ENCODE measurements around the gene SECTM1.
"Not testable (repeated sequence)": the region's sequence is repeated elsewhere in the genome, so short reads cannot be mapped to it uniquely, and the experiment has no call there.

The SECTM1 gene

GRCh38 chr17:82347994-82348393 lies 14.4 kb upstream of the SECTM1 start:
- DNase-seq (ENCODE audit: low read depth in 2 of 2): not testable (repeated sequence)

- DNase-seq (ENCODE audit: low read depth in 2 of 2): no peak
Measured at GRCh38 chr17:82346342-82347300, 13.1 kb upstream of the SECTM1 start.

DNA sequence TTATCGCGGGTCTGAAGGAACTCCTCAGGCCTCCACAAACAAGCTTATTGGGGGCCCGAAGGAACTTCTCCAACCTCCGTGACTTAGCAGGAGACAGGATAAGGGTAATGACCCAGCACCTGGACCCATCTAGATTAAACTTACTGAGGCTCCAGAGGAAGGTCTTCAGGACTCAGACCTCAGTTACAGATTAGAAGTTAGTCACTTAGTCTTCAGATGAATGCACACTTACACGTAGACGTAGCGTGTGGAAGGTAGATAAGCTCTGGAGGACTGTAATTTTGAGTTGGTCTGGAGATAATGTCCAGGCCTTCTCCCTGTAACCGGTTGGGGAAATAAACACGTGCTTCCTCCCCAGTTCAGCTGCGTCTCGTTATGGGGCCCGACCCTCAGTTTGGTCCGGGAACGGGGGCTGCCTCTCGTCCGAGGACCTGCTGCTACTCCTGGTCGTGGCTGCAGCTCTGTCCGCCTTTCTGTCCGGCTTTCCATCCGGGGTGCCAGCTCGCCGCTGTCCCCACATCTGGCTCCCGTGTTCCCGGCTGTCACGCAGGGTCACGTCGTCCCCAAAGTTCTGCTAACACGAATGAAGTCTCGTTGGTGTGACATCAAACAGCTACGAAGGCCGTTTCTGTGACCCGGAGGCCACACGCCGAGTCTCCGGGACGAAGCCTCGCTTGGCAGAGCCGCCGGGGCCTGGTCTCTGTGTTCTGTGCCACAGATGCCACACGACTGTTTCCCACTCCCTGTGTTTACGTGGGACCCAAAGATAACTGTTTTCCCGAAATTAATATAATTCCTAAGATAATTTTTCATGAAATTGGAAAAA lies 11.8 kb upstream of the SECTM1 start:
- DNase-seq (ENCODE audit: low read depth in 2 of 2): no peak

- DNase-seq (ENCODE audit: low read depth in 2 of 2): no peak
Measured at GRCh38 chr17:82344175-82344907, 10.8 kb upstream of the SECTM1 start.

DNA sequence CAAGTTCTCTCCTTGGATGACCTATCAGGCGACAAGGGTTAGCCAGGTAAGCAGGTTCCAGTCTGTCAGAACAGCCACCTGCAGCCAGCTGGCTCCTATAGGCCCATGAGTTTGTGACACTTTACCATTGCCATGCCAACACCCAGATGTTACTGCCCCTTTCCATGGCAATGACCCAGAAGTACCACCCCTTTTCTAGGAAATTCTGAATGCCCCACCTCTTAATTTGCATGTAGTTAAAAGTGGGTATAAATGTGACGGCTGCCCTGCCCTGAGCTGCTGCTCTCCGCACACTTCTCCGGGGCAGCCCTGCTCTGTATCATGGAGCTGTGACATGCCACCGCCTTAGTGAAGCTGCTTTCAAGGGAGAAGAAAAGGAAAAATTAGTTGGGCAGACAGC lies 10.0 kb upstream of the SECTM1 start:
- DNase-seq (ENCODE audit: low read depth in 2 of 2): no peak

GRCh38 chr17:82342361-82343079 lies 9.0 kb upstream of the SECTM1 start:
- no peak for DNase-seq (ENCODE audit: low read depth in 2 of 2)

GRCh38 chr17:82339634-82340580 lies 6.3 kb upstream of the SECTM1 start:
- no peak for DNase-seq (ENCODE audit: low read depth in 2 of 2)

DNA sequence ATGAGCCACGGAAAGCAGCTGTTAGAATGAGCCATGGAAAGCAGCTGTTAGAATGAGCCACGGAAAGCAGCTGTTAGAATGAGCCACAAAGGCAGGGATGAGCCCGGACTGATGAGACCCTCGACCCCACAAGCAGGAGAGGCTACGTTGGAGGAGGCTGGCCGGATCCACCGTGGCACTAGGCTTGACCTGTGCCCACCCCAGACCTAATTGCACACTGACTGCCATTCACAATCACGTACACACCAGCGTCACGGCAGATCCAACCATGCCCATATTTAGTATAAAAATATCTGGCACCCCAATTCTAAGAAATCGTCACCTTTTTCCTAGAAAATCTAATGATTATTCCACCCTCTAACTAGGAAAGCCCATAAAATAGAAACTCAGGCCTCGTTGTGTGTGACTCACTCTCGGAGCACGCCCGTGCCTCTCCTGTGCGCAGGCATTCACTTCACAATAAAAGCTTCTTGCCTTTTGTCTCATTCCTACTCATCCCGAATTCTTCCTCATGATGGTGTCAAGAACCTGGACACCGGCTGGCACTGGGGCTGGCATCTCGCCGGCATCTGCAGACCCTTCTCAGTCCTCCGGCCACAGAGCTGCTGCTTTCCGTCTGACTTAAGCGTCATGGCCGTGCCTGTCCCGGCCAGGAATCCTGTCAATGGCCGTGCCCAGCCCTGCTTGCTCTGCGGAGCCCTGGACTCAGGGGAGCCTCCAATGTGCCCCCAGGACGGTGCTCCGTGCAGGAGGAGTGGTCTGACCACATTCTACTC lies 5.5 kb upstream of the SECTM1 start:
- DNase-seq (ENCODE audit: low read depth in 2 of 2): peak; percentile 30 to 32

DNA sequence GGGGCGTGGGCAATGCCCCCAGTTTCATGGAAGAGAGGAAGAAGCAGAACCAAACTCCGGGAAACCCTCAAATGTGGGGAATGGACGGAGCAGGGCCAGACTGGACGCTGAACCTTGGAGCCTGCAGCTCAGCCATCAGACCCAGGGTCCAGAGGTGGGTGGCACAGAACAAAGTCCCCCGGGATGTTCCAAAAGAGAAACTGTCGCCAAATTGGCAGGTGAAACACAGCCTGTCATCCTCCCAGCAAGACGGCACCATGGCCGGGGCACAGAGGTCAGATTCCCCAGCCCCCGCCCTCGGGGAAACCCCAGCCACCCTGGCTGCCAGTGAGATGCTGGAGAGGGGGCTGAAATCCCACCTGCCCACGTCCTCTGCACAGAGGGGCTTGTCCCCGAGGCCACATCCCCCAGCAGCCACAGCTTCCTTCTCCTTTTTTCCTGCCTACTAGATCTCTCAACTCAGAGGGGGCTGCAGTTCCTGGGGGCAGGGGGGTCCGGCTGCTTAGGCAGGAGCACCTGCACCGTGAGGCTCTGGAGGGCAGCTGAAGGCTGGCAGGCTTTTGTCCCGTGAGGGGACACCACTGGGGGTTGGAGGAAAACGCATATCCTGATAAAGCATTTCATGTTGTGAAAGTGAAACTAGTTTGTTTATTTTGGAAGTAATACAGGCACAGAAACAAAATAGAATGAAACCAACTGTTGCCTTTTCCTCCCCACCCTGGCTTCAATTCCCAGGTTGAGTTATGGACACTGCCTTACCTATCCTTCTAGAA lies 1.2 kb upstream of the SECTM1 start:
- no peak for DNase-seq (ENCODE audit: low read depth in 2 of 2)

DNA sequence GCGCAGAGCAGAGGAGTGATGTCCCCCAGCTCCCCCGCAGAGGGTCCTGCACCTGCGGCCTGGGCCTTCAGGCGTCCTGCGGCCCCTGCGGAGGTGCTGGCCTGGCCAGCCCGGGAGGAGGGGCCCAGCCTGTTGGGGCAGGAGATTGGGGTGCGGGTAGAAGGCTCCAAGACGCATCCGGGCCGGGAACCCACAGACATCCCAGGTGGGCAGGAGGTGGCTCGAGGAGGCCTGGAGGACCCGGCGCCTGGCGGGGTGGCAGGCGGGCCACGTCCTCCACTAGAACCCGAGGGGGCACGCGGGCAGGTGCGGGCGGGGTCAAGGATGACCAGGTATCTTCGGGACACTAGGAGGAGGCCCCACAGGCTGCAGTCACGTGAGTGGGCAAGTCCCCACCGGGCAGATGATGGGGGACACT lies 647 bp upstream of the SECTM1 start:
- DNase-seq (ENCODE audit: low read depth in 2 of 2): no peak

- no peak for DNase-seq (ENCODE audit: low read depth in 2 of 2)
Measured at GRCh38 chr17:82332669-82333278, 792 bp downstream of the SECTM1 start.

DNA sequence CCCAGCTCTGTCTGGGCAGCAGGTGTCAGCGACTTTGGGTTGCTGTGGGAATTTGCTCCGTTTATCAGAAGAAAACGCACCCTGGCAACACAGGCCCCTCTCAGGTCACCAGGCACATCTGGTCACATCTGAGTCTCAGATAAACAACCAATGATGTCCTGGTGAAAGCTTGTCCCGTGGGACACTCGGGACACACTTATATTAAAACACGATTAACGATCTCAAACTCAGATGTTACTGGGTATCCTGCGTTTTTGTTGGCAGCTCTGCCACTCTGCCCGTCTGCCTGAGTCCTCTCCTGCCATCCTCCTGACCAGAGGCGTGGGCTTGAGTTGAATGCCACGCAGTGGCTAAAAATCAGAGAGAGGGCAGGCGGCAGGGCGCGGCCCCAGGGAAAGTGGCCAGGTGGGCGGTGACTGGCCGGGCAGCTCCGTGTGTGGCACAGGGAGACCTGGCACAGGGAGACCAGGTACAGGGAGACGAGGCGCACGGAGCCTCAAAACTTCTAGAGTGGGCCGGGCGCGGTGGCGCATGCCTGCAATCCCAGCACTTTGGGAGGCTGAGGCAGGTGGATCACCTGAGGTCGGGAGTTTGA lies 2.1 kb downstream of the SECTM1 start:
- DNase-seq (ENCODE audit: low read depth in 2 of 2): no peak

DNA sequence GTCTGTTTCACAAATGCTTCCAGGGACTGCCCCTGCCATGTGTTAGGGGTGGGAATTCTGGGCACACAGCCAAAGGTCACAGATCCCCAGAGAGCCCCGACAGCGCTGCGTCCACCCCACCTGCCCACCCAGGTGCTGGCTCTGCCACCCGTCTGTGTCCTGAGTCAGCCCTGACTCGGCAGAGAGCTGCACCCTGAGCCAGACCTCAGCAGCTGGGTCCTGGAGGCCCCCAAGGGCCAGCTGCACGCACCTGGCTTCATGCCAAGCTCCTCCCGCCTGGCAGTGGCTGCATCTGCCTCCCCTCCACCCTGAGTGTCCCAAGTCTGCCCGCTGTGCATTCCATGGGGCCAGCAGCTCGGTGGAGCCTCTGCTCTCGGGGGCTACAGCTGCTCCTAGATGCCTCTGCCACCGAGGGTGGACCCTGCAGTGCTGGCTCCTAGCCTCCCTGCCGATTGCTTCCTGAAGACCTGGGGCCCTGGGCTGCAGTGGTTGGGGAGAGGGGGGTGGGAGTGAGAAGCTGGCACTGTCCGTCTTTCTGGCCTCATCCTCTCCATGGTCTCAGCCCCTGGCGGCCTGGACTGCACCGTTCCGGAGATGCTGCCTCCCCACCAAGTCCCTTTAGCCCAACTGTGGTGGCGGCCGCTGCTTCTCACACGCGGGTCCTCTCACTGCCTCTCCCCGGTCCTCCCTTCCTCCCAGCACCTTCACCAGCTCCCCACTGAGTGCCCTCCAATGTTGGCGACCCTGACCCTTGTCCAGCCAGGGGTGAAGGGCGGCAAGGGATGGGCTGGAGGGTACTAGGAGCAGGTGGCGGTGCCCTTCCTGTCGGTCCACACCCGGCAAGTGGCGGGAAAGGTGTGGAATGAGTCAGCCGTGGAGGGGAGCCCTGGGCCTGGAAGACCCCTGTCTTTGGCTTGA lies 3.0 kb downstream of the SECTM1 start:
- no peak for DNase-seq (ENCODE audit: low read depth in 2 of 2)

GRCh38 chr17:82329683-82330321 lies 3.8 kb downstream of the SECTM1 start:
- no peak for DNase-seq (ENCODE audit: low read depth in 2 of 2)

- DNase-seq (ENCODE audit: low read depth in 2 of 2): no peak
Measured at GRCh38 chr17:82328994-82329507, 4.5 kb downstream of the SECTM1 start.

Measured in fibroblast of skin of left biceps (primary cell).